Measurements from ENCODE around the gene OGG1. TPM values are rescaled to one million over a fixed set of nuclear protein-coding genes. Genes with fewer than 3 reads are reported as not detected.

Gene OGG1
- total and polyA plus RNA-seq, 9 of the 15 experiments (the other 6 are each of a cell fraction or from before 2014, with no cell fraction given), result 6.6 to 33.0 (median 24.4) TPM

DNA sequence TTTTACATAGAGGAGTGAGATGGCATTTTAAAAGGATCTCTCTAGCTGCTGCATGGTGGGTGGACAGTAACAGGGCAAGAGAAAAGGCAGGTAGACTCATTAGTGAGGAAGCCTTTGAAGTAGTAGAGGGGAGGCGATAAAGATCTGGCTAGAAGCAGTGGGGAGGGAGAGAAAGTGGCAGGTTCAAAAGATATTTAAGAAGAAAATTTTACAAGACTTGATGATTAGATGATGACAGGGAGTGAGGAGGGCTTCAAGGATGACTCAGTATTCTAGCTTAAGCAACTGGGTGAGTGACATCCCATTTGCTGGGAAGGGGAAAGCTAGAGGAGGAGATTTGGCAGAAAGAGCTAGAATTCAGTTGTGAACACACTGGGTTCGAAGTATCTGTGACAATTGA lies 22.0 kb upstream of the OGG1 start (continued):
- TF ChIP-seq, protein P1, sequence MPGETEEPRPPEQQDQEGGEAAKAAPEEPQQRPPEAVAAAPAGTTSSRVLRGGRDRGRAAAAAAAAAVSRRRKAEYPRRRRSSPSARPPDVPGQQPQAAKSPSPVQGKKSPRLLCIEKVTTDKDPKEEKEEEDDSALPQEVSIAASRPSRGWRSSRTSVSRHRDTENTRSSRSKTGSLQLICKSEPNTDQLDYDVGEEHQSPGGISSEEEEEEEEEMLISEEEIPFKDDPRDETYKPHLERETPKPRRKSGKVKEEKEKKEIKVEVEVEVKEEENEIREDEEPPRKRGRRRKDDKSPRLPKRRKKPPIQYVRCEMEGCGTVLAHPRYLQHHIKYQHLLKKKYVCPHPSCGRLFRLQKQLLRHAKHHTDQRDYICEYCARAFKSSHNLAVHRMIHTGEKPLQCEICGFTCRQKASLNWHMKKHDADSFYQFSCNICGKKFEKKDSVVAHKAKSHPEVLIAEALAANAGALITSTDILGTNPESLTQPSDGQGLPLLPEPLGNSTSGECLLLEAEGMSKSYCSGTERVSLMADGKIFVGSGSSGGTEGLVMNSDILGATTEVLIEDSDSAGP (CRISPR knock-in tag; IDR thresholded peaks at IDR 0.05), result no peak
- TF ChIP-seq ZNF12 (CRISPR knock-in tag; IDR thresholded peaks at IDR 0.05) (no peak), CBX1 (IDR thresholded peaks at IDR 0.05; ENCODE audit: low read depth) (no peak), ZBTB17 (CRISPR knock-in tag; IDR thresholded peaks at IDR 0.05) (no peak), ETV6 (IDR thresholded peaks at IDR 0.05; ENCODE audit: borderline replicate concordance in 1 of 2, low read depth in 2 of 2, low read length in 1 of 2) (no peak), ETV6 (CRISPR knock-in tag; IDR thresholded peaks at IDR 0.05; ENCODE audit: borderline replicate concordance) (no peak), SRSF9 (IDR thresholded peaks at IDR 0.05; ENCODE audit: borderline replicate concordance, low read depth, low read length) (no peak), MTF1 (CRISPR knock-in tag; IDR thresholded peaks at IDR 0.05; ENCODE audit: borderline replicate concordance) (no peak), XRCC3 (IDR thresholded peaks at IDR 0.05) (no peak), NFE2L1 (tag; IDR thresholded peaks at IDR 0.05; ENCODE audit: borderline replicate concordance, low read depth) (no peak), GTF2E2 (tag; IDR thresholded peaks at IDR 0.05) (no peak), CBFB (CRISPR knock-in tag; IDR thresholded peaks at IDR 0.05) (no peak), NFIX (CRISPR knock-in tag; IDR thresholded peaks at IDR 0.05; ENCODE audit: low read depth) (no peak), TAF7 (tag; IDR thresholded peaks at IDR 0.05) (no peak), ZNF785 (CRISPR knock-in tag; IDR thresholded peaks at IDR 0.05) (no peak), RBFOX2 (IDR thresholded peaks at IDR 0.05; ENCODE audit: low read depth, low read length) (no peak), SMAD1 (IDR thresholded peaks at IDR 0.05; ENCODE audit: low read depth, low read length, partially characterized antibody) (no peak), ZNF507 (tag; conservative IDR thresholded peaks at IDR 0.05) (no peak), MYC (IDR thresholded peaks at IDR 0.05; ENCODE audit: low read depth, low read length) (no peak), MYC (CRISPR knock-in tag; IDR thresholded peaks at IDR 0.05; ENCODE audit: borderline replicate concordance, low read depth) (no peak)
- TF ChIP-seq, protein P2, sequence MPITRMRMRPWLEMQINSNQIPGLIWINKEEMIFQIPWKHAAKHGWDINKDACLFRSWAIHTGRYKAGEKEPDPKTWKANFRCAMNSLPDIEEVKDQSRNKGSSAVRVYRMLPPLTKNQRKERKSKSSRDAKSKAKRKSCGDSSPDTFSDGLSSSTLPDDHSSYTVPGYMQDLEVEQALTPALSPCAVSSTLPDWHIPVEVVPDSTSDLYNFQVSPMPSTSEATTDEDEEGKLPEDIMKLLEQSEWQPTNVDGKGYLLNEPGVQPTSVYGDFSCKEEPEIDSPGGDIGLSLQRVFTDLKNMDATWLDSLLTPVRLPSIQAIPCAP (CRISPR knock-in tag; IDR thresholded peaks at IDR 0.05; ENCODE audit: borderline replicate concordance), result no peak
- TF ChIP-seq, protein P3, sequence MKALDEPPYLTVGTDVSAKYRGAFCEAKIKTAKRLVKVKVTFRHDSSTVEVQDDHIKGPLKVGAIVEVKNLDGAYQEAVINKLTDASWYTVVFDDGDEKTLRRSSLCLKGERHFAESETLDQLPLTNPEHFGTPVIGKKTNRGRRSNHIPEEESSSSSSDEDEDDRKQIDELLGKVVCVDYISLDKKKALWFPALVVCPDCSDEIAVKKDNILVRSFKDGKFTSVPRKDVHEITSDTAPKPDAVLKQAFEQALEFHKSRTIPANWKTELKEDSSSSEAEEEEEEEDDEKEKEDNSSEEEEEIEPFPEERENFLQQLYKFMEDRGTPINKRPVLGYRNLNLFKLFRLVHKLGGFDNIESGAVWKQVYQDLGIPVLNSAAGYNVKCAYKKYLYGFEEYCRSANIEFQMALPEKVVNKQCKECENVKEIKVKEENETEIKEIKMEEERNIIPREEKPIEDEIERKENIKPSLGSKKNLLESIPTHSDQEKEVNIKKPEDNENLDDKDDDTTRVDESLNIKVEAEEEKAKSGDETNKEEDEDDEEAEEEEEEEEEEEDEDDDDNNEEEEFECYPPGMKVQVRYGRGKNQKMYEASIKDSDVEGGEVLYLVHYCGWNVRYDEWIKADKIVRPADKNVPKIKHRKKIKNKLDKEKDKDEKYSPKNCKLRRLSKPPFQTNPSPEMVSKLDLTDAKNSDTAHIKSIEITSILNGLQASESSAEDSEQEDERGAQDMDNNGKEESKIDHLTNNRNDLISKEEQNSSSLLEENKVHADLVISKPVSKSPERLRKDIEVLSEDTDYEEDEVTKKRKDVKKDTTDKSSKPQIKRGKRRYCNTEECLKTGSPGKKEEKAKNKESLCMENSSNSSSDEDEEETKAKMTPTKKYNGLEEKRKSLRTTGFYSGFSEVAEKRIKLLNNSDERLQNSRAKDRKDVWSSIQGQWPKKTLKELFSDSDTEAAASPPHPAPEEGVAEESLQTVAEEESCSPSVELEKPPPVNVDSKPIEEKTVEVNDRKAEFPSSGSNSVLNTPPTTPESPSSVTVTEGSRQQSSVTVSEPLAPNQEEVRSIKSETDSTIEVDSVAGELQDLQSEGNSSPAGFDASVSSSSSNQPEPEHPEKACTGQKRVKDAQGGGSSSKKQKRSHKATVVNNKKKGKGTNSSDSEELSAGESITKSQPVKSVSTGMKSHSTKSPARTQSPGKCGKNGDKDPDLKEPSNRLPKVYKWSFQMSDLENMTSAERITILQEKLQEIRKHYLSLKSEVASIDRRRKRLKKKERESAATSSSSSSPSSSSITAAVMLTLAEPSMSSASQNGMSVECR (CRISPR knock-in tag; IDR thresholded peaks at IDR 0.05), result peak; percentile 46
- TF ChIP-seq, protein P4, sequence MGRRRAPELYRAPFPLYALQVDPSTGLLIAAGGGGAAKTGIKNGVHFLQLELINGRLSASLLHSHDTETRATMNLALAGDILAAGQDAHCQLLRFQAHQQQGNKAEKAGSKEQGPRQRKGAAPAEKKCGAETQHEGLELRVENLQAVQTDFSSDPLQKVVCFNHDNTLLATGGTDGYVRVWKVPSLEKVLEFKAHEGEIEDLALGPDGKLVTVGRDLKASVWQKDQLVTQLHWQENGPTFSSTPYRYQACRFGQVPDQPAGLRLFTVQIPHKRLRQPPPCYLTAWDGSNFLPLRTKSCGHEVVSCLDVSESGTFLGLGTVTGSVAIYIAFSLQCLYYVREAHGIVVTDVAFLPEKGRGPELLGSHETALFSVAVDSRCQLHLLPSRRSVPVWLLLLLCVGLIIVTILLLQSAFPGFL (CRISPR knock-in tag; IDR thresholded peaks at IDR 0.05), result no peak
